ENCODE results near the gene FRMPD1.
"Not testable (repeated sequence)": the region's sequence is repeated elsewhere in the genome, so short reads cannot be mapped to it uniquely, and the experiment has no call there.

FRMPD1 gene

DNA sequence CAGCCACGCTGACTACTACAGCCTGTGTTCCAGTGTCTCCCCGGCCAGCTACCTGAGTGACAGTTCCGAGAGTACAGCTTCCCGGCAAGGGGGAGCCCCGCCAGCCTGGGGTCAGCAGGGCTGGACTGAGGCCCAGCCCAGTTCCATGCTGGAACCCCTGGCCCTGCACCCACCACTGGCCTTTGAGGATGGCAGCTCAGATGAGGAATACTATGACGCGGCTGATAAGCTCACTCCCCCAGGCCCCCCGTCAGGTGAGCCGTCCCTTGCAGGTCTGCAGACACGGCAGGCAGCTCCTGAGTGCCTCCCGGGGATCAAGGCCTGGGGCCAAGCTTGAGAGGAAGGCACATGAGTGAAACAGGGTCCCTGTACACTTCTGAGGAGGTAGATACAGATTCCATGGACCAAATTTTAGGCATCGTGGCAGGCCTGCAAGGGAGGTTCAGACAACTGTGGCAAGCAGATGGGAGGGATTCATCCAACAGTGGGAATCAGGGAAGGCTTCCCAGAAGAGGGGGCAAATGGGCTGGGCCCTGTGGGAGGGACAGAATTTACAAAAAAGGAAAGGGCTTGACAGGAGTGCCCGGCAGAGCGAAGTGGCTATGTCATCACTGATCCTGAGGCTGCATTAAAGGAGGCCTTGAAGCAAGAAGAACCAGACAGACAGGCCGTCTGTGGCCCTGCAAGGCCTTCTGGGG is 90.0 kb downstream of the FRMPD1 start:
- no peak for DNase-seq

GRCh38 chr9:37745970-37746369 is 95.2 kb downstream of the FRMPD1 start:
- DNase-seq, result no peak

- no peak for DNase-seq
These were observed 95.9 kb downstream of the FRMPD1 start for GRCh38 chr9:37746448-37747270.

DNA sequence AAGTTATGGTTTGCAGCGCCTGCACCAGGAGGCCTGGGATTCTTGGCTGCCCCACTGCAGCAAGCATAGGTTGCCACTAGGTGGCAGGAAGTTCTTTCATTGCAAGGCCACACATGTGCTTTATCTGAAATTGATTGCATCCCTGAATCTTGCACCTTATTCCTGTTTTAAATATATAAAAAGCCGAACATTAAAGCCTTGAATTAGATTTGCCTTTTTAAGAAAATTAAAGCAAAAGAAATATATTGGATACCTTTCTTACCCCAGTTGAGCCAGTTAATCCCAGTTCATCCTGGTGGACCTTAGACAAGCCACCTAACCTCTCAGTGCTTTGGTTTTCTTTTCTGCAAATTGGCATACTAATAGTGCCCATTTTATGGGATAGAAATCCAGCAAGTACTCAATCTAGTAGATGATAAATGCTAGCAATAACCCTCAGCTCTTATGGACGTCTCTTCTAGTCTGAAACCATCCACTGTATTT is 96.6 kb downstream of the FRMPD1 start:
- DNase-seq, result peak; percentile 46 to 68

DNA sequence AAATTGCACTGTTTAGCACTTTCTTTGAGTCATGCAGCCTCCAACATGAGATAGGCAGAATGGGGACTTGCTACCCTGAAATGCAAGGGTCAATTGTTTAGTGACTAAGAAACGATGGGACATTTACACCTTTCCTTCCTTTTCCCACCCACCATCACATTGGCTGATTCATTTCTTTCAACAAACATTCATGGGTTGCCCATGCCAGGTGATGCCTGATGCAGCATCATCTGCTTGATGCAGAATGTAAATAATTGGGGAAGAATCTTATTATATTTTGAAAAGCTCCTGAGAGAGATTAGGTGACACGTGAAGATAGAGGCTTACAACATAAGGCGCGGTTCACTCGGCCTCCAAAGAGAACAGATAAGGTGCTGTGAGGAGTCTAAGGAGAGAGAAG is 98.4 kb downstream of the FRMPD1 start:
- DNase-seq, result no peak

GRCh38 chr9:37751186-37751585 is 100.4 kb downstream of the FRMPD1 start:
- no peak for DNase-seq

GRCh38 chr9:37751704-37752103 is 101.0 kb downstream of the FRMPD1 start:
- DNase-seq, result not testable (repeated sequence)

GRCh38 chr9:37752112-37752511 is 101.4 kb downstream of the FRMPD1 start:
- DNase-seq, result not testable (repeated sequence)

GRCh38 chr9:37752642-37753488 is 102.1 kb downstream of the FRMPD1 start:
- DNase-seq, result peak; percentile 4 to 18

DNA sequence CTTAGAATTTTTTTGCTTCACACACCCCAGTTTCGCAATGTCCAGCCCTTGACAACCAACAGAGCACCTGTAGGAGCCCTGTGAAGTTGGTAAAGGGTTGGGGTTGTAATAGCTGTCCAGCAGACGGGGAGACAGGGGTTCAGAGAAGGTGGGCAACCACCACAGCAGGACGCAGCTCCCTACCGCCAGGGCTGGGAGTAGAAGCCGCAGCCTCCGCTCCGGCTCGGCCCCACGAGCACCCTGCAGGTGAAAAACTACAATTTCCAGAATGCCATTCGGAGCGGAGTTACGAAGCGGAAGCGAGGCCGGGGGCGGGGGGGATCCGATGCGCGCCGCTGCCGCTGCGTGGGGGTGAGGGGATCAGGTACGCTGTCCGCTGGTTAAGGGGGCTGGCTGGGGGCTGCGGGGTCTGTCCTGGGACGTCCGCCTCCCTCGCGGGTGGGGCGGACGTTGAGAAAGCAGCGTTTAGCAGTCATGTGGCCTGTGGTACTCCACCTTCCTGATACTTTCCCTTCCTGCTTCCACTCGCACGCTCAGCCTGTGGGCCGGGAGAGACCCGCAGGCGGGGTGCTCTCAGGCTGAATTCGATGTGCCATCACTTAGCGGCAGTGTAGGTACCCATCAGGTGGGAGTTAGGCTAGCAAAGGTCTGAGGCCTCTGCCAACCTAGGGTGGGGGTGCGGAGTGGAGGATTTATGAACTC is 102.9 kb downstream of the FRMPD1 start, which contains the start of gene TRMT10B:
Gene TRMT10B (plus strand): TSS at position 317 of the 702 bp plus-strand sequence. CDS start 8,127 bp downstream, outside the sequence.
- DNase-seq, result peak; percentile 66 to 76

DNA sequence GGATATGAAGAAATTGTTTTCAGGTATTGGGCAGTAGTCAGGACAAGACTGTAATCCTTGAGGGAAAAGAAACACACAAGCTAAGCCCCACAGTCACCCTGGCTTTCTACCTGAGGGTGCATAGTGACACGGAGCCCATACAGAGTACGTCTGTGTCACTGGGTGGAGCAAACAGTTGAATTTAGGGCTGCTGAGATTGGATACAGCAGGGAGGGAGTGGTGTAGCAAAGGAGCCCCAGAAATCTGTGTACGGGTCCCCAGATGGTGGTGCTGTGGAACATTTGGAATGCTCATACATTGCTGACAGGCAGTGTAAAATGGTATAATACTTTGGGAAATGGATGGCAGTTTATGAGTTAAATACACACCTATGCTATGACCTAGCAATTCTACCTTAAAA is 108.0 kb downstream of the FRMPD1 start:
- DNase-seq, result no peak

- DNase-seq, result no peak
These were observed 109.8 kb downstream of the FRMPD1 start for GRCh38 chr9:37760416-37761161.

DNA sequence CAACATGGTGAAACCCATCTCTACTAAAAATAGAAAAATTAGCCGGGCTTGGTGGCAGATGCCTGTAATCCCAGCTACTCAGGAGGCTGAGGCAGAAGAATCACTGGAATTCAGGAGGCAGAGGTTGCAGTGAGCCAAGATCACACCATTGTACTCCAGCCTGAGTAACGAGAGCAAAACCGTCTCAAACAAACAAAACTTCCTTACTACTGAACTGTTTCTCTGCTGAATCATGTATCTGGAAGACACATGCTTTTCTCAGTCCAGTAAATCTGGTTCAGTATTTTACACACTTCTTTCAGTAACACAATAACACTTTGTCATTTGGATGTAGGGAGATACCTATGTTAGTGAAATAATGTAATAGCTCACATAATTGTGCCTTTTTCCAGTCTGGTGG is 110.8 kb downstream of the FRMPD1 start:
- no peak for DNase-seq

DNA sequence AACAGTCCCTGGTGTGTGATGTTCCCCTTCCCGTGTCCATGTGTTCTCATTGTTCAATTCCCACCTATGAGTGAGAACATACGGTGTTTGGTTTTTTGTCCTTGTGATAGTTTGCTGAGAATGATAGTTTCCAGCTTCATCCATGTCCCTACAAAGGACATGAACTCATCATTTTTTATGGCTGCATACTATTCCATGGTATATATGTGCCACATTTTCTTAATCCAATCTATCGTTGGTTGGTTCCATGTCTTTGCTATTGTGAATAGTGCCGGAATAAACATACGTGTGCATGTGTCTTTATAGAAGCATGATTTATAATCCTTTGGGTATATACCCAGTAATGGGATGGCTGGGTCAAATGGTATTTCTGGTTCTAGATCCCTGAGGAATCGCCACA is 114.5 kb downstream of the FRMPD1 start:
- DNase-seq, result not testable (repeated sequence)

- no peak for DNase-seq
These were observed 118.6 kb downstream of the FRMPD1 start for GRCh38 chr9:37769306-37769705.

GRCh38 chr9:37769995-37770394 is 119.2 kb downstream of the FRMPD1 start:
- DNase-seq, result no peak

GRCh38 chr9:37775216-37775919 is 124.6 kb downstream of the FRMPD1 start:
- DNase-seq, result no peak

GRCh38 chr9:37776328-37776727 is 125.6 kb downstream of the FRMPD1 start:
- no peak for DNase-seq

DNA sequence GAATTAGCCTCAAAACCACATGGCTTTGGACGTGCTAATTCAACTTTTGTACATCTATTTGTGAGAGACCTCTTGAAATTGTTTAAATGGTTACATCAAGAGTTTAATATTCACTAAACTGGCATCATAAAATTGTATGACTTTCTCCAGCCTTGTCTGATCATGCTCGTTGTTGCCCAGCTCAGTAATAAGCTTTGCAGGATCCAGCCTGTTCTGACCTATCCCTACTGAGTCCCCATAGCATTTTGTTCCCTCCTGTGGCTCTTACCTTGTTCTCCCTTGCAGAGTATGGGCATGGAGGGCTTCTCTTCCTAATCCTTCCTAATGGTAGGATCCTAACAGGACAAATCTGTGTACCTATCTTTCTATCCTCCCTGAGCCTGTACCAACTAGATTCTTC is 127.8 kb downstream of the FRMPD1 start:
- DNase-seq, result no peak

GRCh38 chr9:37784291-37784615 is 133.5 kb downstream of the FRMPD1 start:
- DNase-seq, result no peak

Data from CD4-positive, alpha-beta T cell treated with Interferon alpha-2 for 1 hour (primary cell).